GM18909 (cell line): ENCODE measurements around the gene DNTT.

ENCODE experiments used
- ATAC-seq: cut with Tn5 transposase; IDR thresholded peaks from one replicate; pipeline ENCODE4 v1.9.1; 2021; ENCODE audit warnings: mild to moderate bottlenecking; ENCODE audit not compliant: unreplicated experiment, poor library complexity

DNTT gene

GRCh38 chr10:96275685-96276418 lies 28.4 kb upstream of the DNTT start:
- ATAC-seq: no peak

- ATAC-seq: no peak
Measured at GRCh38 chr10:96276426-96276825, 27.8 kb upstream of the DNTT start.

- ATAC-seq: no peak
Measured at GRCh38 chr10:96276831-96277230, 27.4 kb upstream of the DNTT start.

GRCh38 chr10:96279191-96279641 lies 25.0 kb upstream of the DNTT start:
- no peak for ATAC-seq

GRCh38 chr10:96280859-96281258 lies 23.4 kb upstream of the DNTT start:
- no peak for ATAC-seq

- ATAC-seq: no peak
Measured at GRCh38 chr10:96281444-96282029, 22.7 kb upstream of the DNTT start.

GRCh38 chr10:96283351-96283750 lies 20.9 kb upstream of the DNTT start:
- no peak for ATAC-seq

GRCh38 chr10:96283756-96284155 lies 20.5 kb upstream of the DNTT start:
- no peak for ATAC-seq

GRCh38 chr10:96285331-96285752 lies 18.9 kb upstream of the DNTT start:
- no peak for ATAC-seq

GRCh38 chr10:96287392-96288105 lies 16.7 kb upstream of the DNTT start:
- ATAC-seq: peak; percentile 72

- ATAC-seq: peak; percentile 68
Measured at GRCh38 chr10:96288151-96288621, 16.0 kb upstream of the DNTT start.

GRCh38 chr10:96289218-96289910 lies 14.9 kb upstream of the DNTT start:
- ATAC-seq: no peak

GRCh38 chr10:96290368-96291133 lies 13.7 kb upstream of the DNTT start:
- peak; percentile 25 for ATAC-seq

GRCh38 chr10:96292971-96293920 lies 11.0 kb upstream of the DNTT start:
- ATAC-seq: peak; percentile 49

GRCh38 chr10:96295475-96295874 lies 8.8 kb upstream of the DNTT start:
- ATAC-seq: no peak

- ATAC-seq: no peak
Measured at GRCh38 chr10:96297486-96297885, 6.7 kb upstream of the DNTT start.

- no peak for ATAC-seq
Measured at GRCh38 chr10:96298362-96298761, 5.9 kb upstream of the DNTT start.

GRCh38 chr10:96299383-96299782 lies 4.9 kb upstream of the DNTT start:
- no peak for ATAC-seq

GRCh38 chr10:96301616-96302015 lies 2.6 kb upstream of the DNTT start:
- no peak for ATAC-seq
